COLO668 (cell line): ENCODE data around the gene EIF2AK3.
A peak's percentile ranks its signal among the peaks of the same experiment; 100 is the strongest.
"Not testable (repeated sequence)": the region's sequence is repeated elsewhere in the genome, so short reads cannot be mapped to it uniquely, and the experiment has no call there.

Source experiments
- DNase-seq: peaks from one replicate; lab custom pipeline; 2025; ENCODE audit not compliant: unreplicated experiment; lab: John Stamatoyannopoulos, UW

Gene EIF2AK3

DNA sequence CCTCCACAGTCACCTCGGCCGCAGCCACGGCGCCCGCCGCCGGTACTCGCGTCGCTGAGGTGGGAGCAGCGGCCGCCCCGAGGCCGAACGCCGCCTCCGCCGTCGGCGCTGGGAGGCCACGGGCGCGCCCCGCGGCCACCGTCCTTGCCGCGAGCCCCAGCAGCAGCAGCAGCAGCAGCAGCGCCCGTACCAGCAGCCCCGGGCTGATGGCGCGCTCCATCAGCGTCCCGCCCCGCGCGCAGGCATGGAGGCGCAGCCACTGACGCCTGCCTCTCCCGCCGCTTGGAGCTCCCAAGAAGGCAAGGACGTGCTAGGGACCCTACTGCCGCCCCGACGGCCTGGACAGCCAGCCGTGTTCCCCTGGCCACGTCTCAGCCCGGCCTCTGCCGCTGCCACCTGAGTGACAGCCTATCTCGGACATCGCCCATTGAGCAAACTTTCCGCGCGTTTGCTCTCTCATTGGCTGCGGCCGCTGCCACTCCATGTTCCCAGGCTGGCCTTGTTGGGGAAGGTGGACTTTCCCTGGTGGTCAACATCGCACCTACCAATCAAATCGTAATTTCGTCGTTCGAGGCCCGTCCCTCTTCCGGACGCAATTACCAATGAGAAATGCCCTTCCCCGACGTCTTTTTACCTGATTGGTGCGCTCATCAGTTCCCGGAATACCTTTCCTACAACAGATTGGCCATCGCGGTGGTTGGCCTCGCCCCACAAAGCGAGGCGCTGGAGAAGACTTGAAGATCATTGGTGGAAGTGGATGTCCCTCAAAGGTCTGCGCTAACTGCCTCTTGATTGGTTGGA, at the start of gene EIF2AK3:
TSS of gene EIF2AK3 (minus strand) at position 410 of the 801 bp plus-strand sequence. CDS start at position 220, 190 bp downstream.
- DNase-seq: peak; percentile 99

DNA sequence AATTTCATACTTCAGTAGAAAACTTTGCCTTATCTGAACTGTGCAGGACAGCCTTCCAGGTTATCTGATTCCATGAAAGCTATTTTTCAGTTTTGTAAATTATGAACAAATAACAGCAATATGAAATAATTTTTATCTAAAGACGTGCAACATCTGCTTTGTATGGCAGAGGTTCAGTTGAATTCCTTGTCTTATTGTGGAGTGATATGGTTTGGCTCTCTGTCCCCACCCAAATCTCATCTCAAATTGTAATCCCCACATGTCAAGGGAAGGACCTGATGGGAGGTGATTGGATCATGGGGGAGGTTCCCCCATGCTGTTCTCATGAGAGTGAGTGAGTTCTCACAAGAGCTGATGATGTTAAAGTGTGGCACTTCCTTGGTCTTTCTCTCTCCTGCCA, 46.1 kb upstream of the EIF2AK3 start:
- DNase-seq: no peak

DNA sequence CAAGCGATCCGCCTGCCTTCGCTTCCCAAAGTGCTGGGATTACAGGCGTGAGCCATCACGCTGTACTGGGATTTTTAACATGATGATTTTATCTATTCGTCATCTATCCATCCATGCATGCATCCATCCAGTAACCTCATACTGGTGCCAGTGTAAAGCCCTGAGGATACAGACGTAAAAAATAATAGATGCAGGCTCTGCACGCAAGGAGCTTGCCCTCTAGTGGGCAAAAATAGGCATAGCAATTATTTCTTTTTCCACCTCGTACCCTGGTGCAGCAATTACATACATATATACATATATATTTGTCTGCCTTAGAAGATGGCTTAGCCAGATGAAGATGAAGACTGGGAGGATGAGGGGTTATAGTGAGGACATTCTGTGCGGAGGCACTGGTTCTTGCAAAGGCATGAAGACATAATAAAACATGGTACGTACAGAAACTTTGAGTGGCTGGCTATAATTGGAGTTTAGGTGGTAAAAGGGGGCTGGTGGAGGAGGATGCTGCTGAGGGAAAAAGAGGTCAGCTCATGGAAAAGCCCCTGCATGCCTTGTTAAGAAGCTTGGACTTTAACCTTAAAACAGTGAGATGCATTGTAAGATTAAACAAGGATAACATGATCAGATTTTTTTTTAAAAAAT, 44.6 kb upstream of the EIF2AK3 start:
- no peak for DNase-seq

DNA sequence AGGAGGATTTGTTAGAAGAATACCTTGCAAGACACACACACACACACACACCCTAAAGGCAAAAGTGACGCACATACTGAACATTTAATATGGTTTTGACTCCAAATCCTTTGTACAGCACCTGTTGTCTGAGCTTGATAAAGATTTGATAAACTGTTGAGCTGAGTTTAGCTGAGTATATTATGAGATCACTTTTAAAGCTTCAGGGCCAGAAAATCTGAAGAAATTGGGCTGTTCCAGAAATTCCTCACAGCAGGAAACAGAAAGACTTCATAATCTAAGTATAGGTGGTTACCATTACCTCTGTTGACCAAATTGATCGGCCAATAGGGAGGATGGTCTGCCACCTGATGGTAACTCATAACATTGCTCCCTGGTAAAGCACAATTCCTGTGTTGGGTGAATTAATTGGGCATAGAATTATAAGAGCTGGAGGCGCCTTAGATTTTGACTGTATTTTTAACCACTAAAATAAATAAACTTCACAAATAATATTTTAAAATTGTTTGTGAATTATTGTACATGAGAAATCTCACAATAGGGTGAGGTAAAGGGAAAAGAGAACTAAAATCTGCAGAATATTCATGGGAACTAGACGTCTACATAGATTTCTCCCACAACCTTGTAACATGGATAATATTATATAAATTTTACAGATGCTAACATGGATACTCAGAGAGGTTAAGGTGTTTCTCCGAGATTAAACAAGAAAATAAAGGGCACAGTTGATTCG, 42.4 kb upstream of the EIF2AK3 start:
- DNase-seq: peak; percentile 38

DNA sequence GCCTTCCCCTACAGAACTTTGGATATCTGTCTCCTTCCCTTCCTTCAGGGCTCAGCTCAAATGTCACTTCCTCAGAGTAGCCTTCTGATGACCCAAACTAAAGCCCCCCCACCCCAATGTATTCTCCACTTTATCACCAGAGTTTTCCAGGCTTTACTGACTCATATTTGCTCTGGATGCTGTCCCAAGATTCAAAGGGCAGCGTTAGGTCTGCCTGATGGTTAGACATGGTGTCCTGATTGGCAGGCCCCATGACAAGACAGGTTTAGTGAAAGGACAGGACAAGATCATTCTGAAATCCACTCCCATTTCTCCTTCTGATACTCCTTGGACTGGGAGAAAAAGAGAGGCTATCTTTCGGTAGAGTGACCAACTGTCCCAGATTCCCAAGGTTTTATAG, 41.6 kb upstream of the EIF2AK3 start:
- DNase-seq: no peak

DNA sequence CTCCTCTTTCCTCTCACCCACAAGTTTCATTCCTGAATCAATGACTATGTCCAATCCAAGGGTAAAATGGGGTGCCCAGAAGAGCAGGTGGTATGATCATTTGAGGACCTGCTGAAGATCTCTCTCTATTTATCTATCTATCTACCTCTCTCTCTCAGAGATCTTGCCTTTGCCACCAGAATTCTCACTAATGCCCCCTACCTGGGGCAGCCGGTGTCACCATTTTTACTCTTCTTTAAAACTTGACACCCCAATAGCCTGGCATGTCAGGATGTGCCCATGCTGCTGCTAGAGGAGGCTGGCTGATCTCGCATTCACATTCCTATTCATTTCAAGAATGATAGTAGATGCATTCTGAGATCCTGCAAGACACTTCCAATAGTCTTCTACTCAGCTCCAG, 40.0 kb upstream of the EIF2AK3 start:
- DNase-seq: no peak

DNA sequence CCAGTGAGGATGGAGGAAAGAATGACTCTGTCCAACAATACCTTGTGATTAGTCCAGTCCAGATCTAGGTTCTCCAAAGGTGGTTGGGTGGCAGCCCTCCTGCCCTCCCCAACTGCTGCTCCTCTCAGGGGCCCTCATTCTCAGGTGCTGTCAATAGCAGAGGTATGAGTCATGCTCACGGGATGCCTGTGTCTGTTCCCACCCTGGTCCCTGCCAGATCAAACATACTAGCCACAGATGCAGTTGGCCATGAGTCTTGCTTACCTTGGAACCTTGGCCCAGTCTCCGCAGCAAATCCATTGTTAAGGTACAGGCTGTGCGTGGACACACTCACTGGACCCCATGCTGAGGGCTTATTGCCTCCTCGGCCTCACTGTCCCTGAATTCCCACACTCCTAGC, 39.3 kb upstream of the EIF2AK3 start:
- peak; percentile 37 for DNase-seq

DNA sequence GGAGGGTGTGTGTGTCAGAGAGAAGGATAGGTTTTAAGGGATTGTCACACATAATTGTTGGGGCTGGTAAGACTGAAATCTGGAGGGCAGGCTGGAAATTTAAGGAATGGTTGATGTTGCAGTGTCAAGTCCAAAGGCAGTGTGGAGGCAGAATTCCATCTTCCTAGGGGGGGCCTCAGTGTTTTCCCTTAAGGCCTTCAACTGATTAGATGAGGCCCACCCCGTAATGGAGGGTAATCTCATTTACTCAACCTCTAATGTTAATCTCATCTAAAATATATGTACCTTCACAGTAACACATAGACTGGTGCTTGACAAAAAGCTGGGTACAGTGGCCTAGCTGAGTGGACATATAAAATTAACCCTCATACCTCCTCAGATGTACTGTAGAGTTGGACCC, 33.4 kb upstream of the EIF2AK3 start:
- DNase-seq: no peak

DNA sequence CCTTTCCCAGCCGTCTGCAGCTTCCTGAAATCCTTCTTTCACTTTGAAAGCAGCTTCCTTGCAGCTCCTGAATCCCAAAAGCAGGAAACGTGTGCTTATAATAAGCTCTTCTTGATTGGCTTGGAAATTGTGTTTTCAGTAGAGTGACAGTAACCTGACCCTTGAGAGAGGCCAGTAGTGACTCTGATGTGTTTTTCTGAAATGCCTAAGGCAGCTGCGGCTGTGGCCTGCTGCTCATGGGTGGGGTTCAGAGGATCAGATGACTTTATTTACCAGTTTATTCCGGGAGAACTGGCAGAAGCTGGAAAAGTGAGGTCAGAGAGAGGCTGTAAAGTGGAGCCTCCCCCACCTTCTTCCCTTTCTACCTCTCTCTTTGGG, 32.3 kb upstream of the EIF2AK3 start:
- peak; percentile 84 for DNase-seq

DNA sequence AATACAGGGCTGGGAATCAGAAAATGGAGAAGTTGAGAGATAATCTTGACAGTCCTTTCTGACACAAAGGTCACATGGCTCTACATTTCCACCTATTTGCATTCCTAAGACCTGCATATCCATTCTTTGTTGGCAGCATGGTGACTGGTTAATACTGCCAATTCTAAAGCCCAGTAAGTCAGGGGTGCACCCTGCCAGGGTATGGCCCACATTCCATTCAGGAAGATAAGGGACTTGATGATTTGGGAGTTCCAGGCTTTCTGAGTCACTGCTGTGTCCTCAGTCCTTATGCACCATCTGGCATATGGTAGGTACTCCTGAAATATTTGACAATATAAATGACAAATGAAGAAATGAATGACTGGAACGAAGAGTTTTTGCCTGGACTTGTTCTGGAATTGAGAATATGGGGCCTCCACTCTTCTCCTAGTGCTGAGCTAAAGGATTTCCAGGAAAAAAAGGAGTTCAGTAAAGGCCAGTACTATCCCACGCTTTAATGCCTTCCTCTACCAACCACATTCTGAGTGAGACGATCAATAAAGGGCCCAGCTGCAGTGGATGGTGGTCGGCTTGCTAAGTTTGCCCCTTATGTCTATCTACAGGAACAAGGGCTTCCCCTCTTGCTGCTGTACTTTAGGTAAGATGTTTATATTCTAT, 31.7 kb upstream of the EIF2AK3 start:
- DNase-seq: peak; percentile 24

DNA sequence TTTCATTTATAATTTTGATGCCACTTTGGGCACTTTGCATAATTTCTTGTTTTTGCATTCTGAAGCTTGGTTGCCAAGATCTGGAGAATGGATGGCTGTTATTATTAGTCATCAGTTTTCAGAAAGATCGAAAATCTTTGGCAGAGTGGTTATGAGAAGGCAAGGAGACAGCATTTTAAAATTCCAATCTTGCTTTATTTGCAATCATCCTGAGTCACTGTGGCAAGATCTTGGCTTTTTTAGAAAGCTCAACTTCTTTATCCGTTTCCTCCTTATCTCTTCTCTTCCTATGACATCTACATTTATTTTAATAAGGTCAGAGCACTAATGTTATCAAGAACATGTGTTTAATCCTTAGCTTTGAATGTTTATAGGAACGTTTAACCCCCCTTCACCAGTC, 31.1 kb upstream of the EIF2AK3 start:
- no peak for DNase-seq

DNA sequence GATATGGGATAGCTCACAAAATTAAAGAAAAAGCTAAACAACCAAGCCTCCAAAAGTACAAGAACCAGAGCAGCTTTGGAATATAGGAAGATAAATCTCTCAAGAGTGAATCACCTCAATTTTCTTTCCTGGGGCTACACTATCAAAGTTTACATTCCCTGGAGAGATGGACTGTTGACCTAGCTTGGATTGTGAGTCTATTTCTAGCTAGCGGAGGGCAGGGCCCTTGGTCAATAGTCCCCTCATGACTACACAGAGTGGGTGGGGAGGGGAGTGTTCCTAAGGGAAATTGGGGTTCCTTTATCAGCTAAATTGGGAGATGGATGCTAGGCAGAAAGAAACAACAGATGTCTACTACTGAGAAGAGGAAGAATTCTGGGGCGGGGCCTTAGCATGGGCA, 29.9 kb upstream of the EIF2AK3 start:
- DNase-seq: no peak

DNA sequence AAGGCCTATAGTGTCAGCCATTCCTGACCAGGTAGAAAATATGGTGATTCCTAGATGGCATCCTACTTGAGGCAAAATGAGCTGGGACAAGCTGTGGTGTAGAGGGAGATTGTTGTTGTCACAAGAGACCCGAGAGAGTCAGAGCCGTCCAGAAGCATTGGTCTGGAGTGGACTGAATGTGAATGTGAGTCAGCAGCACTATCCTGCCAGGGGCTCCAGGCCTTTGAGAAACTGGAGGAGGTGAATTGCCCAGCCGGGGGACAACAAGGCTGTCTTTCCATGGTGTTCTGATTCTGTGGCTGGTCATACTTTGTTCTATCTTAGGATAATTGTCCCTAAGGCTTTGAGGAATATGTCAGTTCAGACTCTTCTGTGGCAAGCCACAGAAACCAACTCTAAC, 29.4 kb upstream of the EIF2AK3 start:
- no peak for DNase-seq

DNA sequence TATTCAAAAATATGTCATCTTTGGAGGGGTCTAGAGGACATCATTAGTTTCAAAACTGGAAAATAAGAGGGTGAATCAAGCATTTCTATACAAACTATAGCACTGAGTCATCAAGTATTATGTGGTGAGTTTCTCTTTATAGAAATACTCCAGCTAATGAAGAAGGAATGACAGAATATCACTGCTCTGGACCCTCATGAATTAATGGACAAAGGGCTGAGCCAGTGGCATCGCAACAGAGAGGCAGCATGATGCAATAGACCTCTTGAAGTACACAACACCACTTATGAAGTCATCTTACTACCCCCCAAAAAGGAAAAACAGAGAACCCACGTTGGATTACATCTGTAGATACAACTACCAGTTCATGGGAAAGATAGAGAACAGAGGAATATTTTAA, 27.4 kb upstream of the EIF2AK3 start:
- no peak for DNase-seq

DNA sequence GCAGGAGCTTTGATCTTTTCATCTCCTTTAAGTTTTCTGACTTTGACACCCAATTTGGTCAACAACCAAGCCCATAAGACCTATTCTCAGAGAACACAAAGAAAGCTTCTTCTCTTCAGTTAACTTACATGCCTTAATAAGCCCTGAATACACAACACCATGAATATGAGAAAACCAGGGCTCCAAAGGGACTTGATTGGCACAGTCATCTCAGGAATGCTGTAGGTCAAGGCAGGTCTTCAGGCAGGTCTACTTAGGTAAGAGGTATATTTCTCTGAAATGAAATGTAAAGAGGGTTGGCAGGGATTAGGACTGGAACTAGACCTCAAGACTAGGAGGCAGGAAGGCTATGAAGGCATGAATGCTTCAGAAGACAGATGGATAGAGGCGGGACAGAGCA, 24.4 kb upstream of the EIF2AK3 start:
- no peak for DNase-seq

DNA sequence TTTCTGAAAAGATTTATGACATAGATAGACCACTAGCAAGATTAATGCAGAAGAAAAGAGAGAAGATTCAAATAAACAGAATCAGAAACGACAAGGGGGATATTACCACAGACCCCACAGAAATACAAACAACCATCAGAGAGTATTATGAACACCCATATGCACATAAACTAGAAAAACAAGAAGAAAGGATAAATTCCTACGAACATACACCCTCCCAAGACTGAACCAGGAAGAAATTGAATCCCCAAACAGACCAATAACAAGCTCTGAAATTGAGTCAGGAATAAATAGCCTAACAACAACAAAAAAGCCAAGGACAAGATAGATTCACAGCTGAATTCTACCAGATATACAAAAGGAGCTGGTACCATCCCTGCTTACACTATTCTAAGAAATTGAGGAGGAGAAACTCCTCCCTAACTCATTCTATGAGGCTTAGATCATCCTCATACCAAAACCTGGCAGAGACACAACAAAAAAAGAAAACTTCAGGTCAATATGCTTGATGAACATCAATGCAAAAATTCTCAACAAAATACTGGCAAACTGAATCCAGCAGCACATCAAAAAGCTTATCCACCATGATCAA, 18.1 kb upstream of the EIF2AK3 start:
- DNase-seq: not testable (repeated sequence)

DNA sequence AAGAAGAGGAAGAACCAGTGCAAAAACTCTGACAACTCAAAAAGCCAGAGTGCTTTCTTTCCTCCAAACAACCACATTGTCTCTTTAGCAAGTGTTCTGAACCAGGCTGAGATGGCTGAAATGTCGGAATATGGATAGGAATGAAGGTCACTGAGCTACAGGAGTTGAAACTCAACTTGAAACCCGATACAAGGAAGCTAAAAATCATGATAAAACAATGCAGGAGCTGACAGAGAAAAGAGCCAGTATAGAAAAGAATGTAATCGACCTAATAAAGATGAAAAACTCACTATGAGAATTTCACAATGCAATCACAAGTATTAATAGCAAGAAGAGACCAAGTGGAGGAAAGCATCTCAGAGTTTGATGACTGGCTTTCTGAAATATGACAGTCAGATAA, 15.0 kb upstream of the EIF2AK3 start:
- DNase-seq: no peak

DNA sequence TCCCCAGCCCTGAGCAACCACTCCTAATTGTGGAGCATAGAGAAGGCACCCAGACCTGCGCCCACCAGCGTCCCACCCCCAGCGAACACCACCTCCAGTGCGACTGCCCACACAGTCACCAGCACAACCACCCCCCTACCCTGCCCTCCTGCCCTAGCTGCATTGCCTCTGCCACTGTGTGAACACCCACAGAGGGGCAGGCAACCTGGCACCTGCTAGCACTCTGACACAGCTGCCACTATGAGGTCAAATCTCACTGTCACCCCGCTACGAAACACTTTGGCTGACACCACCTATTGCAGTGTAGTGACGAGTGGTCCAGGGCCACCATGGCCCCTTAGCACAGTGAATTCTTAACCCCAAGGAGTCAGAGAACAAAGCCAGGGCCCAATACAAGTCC, 14.1 kb upstream of the EIF2AK3 start:
- DNase-seq: no peak

DNA sequence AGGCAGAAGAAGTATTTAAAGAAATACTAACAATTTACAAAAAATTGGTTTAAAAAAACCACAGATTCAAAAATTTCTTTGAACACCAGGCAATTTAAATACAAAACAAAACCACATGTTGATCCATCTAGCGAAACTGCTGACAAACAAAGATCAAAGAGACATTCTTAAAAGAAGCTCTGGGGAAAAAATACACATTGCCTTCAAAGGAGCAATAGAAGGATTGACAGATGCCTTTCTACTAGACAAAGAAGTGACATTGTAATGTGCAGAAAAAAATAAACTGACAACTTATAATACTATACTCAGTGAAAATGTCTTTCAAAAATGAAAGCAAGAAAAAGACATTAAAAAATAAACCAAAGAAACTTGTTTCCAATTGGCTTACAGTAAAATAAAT, 12.6 kb upstream of the EIF2AK3 start:
- DNase-seq: no peak

DNA sequence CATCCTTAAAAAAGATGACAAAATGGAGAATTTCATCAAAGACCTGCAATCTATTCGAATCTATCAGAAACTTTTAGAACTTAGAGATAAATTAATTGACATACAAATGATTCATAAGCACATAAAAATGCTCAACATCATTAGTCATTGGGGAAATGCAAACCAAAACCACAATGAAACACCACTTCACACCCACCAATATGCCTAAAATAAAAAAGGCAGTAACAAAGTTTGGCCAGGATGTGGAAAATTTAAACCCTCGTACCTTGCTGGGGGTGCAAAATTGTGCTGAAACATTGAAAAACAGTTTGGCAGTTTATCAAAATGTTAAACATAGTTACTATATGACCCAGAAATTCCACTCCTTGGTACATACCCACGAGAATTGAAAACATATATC, 11.5 kb upstream of the EIF2AK3 start:
- DNase-seq: no peak

DNA sequence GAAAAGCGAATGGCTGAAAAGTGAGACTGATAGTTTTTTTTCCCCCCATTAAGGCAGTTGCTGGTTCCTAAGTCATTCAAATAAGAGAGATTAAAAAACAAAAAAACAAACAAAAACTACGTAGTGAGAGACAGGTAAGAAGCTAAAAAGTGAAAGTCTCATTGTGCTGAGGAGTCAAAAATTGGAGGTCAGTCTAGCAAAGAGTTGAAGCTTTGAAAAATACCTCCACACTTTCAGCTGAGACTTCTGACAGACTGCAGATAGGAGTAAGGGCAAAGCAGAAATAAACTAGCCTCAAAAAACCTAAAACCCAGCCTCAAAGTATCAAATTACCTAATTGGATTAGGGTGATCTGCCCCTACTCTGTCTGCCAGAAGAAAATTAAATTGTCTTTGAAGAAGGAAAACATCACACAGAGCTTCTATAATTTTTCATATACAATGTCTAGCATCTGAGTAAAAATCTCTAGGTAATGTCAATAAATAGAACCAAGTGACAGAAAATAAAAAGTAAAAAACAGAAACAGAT, 10.9 kb upstream of the EIF2AK3 start:
- no peak for DNase-seq
